ENCODE data around the gene AGAP1.
A peak's percentile ranks its signal among the peaks of the same experiment; 100 is the strongest.

The AGAP1 gene

DNA sequence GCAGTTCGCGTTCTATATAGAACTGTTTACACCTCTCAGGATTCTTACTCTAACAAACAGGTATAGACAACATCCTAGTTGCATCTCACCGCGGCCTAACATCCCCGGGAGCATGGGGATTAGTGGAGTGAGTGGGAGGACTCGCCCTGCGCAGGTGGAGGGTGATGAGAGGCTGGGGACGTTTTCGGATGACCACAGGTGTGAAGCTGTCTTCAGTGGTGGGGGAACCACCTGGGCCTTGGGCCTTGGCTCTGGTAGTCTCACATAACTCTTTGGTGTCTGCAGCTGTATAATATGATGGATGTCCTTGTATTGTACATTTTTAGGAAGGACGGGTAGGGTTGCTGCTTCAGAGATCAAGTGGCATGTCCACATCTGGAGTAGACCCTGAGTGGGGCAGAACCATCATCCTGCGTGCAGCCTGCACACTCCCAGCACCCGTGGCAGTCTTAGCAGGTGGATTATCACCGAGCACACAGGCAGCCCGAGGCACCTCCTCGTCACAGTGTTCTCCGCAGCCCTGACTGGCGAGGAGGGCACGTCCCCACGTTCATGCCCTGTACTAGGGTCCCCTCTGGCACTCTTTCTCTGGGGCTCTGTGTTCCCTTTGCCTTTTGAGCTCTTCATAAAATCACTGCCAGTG, 56.0 kb downstream of the AGAP1 start:
- DNase-seq (ENCODE audit: low read depth, low spot score): no peak

- DNase-seq (ENCODE audit: low read depth, low spot score): no peak
Observed at GRCh38 chr2:235550378-235550760, 56.5 kb downstream of the AGAP1 start.

- DNase-seq (ENCODE audit: low read depth, low spot score): no peak
Observed at GRCh38 chr2:235550946-235551345, 57.1 kb downstream of the AGAP1 start.

DNA sequence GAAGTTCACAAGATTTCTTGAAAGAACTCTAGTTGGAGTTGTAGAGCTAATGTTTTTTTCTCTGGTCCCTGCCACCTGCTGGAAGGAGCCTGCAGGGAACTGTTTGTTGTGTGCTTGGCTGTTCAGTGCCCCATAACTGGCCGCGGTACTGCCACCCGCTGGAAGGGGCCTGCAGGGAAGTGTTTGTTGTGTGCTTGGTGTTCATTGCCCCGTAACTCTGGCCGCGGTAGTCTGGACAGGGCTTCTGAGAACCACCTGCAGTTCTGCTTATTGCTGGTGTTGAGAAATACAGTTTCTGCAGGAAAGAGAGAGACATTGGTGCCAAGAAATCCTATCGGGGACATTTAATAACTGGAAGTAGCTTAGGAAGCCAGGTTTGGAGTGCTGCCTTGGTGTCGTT, 58.1 kb downstream of the AGAP1 start:
- DNase-seq (ENCODE audit: low read depth, low spot score): peak; percentile 68

GRCh38 chr2:235552671-235553070, 58.8 kb downstream of the AGAP1 start:
- no peak for DNase-seq (ENCODE audit: low read depth, low spot score)

DNA sequence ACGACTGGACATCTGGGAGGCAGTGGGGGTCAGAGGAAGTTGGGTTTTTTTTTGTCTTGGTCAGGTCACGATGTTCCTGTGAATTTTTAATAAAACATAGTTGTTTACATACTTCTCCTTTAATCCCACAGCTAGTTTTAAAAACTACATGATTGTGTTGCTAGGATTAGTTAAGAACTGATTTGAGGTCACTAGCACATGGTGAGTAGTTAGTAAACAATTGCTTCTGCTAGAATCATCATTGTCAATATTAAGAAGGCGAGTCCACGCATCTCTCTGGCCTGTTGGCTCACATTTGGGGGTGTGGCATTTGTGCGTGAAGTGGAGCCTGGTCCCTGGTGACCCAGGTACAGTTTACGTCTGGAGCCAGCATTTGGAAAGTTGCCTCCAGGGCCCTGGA, 59.4 kb downstream of the AGAP1 start:
- DNase-seq (ENCODE audit: low read depth, low spot score): no peak

DNA sequence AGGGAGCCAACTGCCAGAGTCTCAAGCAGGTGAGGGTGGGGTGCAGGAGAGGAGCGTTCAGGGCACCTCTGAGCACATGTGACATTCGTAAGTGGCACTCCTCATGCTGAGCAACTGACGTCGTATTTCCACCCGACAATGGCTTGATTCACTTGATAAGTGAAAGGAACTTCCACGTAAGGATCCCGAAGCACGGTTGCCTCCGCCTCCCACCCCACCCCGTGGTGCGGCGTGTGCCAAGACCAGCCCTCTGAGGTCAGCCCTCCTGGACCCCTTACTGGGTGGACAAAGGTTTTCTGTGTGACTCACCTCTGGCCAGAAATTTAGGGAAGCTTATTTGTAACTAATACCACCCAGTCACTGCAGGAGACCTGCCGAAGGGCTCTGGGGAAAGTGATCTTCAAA, 59.9 kb downstream of the AGAP1 start:
- peak; percentile 67 for DNase-seq (ENCODE audit: low read depth, low spot score)

DNA sequence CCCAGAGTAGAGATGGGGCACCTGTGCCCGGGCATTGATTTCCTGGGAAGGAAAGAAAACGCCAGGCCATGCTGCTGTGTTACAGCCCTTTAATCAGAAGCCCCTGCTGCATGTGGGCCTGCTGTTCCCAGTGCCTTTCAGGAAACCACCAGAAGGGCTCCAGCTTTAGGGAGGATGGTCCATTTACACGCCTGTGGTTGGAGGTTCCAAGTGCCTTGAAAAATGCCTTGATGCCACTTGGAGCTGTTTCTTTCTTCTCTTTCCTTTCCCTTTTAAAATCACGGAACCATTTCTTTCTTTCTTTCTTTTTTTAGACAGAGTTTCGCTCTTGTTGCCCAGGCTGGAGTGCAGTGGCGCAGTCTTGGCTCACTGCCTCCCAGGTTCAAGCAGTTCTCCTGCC, 60.5 kb downstream of the AGAP1 start:
- no peak for DNase-seq (ENCODE audit: low read depth, low spot score)

GRCh38 chr2:235554936-235555335, 61.1 kb downstream of the AGAP1 start:
- no peak for DNase-seq (ENCODE audit: low read depth, low spot score)

GRCh38 chr2:235555371-235555770, 61.5 kb downstream of the AGAP1 start:
- DNase-seq (ENCODE audit: low read depth, low spot score): no peak

GRCh38 chr2:235556086-235556485, 62.2 kb downstream of the AGAP1 start:
- no peak for DNase-seq (ENCODE audit: low read depth, low spot score)

DNA sequence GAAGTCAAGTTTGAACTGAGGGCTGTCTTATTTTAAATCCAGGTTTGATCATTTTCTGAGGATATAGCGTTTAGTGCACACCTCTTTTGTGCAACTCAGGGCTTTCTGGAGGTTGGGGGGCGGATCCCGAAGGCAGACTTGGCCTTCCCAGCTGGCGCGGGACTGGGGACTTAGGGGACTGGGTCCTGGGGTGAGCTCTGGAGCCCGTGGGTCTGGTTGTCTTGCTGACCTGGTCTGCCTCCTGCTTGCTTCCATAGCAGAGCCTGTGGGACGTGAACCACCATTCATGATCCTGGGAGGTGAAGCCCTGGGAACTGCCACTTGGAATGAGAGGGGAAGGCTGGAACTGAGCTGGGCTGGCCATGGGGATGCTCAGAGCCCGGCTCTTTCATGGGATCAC, 63.1 kb downstream of the AGAP1 start:
- DNase-seq (ENCODE audit: low read depth, low spot score): no peak

- no peak for DNase-seq (ENCODE audit: low read depth, low spot score)
Observed at GRCh38 chr2:235557903-235558302, 64.1 kb downstream of the AGAP1 start.

- no peak for DNase-seq (ENCODE audit: low read depth, low spot score)
Observed at GRCh38 chr2:235558572-235558971, 64.7 kb downstream of the AGAP1 start.

- DNase-seq (ENCODE audit: low read depth, low spot score): no peak
Observed at GRCh38 chr2:235560345-235560744, 66.5 kb downstream of the AGAP1 start.

- no peak for DNase-seq (ENCODE audit: low read depth, low spot score)
Observed at GRCh38 chr2:235561450-235561849, 67.6 kb downstream of the AGAP1 start.

GRCh38 chr2:235562065-235562747, 68.4 kb downstream of the AGAP1 start:
- DNase-seq (ENCODE audit: low read depth, low spot score): no peak

- no peak for DNase-seq (ENCODE audit: low read depth, low spot score)
Observed at GRCh38 chr2:235563056-235563910, 69.4 kb downstream of the AGAP1 start.

DNA sequence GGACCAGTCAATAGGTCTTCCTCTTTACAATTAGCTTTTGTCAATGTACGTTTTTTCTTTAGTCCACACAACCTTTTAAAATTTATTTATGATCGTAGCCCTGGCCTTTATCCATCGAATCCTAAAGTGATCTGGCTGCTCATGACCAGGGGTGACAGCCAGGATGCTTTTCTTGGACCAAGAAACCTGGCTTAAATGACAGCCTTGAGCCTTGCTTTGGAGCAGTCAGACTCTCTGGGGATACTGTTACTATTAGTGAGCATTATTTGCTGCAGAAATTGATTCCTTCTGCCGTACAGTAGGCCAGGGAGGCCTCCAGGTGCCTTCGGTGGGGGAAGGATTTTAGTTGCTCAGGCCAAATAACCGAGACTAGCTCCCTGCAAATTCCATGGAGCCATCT, 70.2 kb downstream of the AGAP1 start:
- DNase-seq (ENCODE audit: low read depth, low spot score): no peak

DNA sequence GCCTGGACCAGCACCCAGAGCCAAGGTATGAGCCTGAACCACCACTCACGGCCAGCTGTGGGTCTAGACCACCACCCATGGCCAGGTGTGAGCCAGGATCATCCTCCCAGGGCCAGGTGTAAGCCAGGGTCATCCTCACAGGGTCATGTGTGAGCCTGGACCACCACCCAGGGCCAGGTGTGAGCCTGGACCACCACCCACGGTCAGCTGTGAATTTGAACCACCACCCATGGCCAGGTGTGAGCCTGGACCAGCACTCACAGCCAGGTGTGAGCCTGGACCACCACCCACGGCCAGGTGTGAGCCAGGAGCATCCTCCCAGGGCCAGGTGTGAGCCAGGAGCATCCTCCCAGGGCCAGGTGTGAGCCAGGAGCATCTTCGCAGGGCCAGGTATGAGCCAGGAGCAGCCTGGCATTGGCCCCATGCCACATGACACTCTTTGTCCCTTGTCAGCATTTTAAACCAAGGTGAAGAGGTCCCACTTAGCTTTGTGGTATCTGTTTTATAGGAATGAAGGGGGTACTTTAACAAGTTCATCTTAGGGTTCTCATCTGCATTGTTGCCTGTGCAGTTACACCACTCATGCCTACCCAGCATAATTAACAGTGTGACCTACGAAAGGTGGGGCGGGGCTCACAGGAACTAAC, 71.2 kb downstream of the AGAP1 start:
- DNase-seq (ENCODE audit: low read depth, low spot score): no peak

GRCh38 chr2:235566415-235566814, 72.6 kb downstream of the AGAP1 start:
- DNase-seq (ENCODE audit: low read depth, low spot score): no peak

DNA sequence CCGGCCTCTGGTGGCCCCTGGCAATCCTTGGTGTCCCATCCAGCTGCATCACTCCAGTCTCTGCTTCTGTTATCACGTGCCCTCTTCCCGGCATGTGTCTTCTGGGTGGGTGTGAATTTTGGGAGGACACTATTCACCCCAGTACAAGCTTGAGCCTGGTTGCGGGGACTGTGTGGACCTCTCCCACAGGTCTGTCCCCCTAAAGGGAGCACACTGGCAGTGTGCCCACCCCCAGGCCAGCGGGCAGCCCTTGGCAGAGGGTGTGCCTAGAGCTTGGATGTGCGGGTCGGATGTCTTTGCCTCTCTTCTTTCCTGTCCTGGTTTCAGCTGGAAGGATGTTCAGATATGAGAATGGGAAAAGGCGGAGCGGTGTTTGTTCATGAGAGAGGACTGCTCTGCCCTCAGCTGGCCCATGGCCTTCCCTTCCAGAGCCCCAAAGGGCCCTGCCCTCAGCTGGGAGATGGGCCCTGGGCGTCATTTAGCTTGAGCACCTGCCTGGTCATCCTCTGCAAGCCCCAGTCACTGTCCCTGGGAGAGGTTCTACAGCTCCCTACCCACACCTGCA, 73.2 kb downstream of the AGAP1 start:
- DNase-seq (ENCODE audit: low read depth, low spot score): no peak
